Chondrocyte (in vitro differentiated cells): Measurements from ENCODE around the gene APBA3. TPM values are rescaled to one million over a fixed set of nuclear protein-coding genes. Genes with fewer than 3 reads are reported as not detected.
A peak's percentile ranks its signal among the peaks of the same experiment; 100 is the strongest.

Experiments used
- DNase-seq: peaks from one replicate; pipeline ENCODE4 v3.0.0; 2021; ENCODE audit warnings: mixed read lengths, low spot score
- H3K27ac Mint-ChIP-seq: one replicate; pipeline ENCODE4 v1.8.0; 2021; ENCODE audit warnings: mild to moderate bottlenecking, moderate library complexity, mixed read lengths; ENCODE audit not compliant: unreplicated experiment
- H3K27me3 Mint-ChIP-seq: 2 replicates; pipeline ENCODE4 v1.8.0; 2021; ENCODE audit warnings: low read depth, mixed read lengths
- H3K36me3 Mint-ChIP-seq: 2 replicates; pipeline ENCODE4 v1.8.0; 2021; ENCODE audit warnings: low read depth, mixed read lengths
- H3K4me1 Mint-ChIP-seq: 2 replicates; pipeline ENCODE4 v1.8.0; 2021; ENCODE audit warnings: low read depth, mild to moderate bottlenecking, mixed read lengths
- H3K4me3 Mint-ChIP-seq: one replicate; pipeline ENCODE4 v1.8.0; 2021; ENCODE audit warnings: mild to moderate bottlenecking, moderate library complexity, mixed read lengths; ENCODE audit not compliant: unreplicated experiment
- H3K9me3 Mint-ChIP-seq: 2 replicates; pipeline ENCODE4 v1.8.0; 2021; ENCODE audit warnings: low read depth, mixed read lengths
- total RNA-seq: library from RNA; stranded (reverse); gene quantifications from 3 replicates; pipeline ENCODE4 v1.2.1, GENCODE V29; 2021
- TF ChIP-seq, protein P1 (sequence below): fragments of 200-600 bp; sonication (generic); IDR thresholded peaks from 2 replicates; pipeline ENCODE4 v1.5.0; 2021; ENCODE audit warnings: antibody characterized with exemption, mild to moderate bottlenecking, moderate library complexity

Gene APBA3
- total RNA-seq, 1 donor from 2014 or later = 18.2 TPM

- TF ChIP-seq, protein P1, sequence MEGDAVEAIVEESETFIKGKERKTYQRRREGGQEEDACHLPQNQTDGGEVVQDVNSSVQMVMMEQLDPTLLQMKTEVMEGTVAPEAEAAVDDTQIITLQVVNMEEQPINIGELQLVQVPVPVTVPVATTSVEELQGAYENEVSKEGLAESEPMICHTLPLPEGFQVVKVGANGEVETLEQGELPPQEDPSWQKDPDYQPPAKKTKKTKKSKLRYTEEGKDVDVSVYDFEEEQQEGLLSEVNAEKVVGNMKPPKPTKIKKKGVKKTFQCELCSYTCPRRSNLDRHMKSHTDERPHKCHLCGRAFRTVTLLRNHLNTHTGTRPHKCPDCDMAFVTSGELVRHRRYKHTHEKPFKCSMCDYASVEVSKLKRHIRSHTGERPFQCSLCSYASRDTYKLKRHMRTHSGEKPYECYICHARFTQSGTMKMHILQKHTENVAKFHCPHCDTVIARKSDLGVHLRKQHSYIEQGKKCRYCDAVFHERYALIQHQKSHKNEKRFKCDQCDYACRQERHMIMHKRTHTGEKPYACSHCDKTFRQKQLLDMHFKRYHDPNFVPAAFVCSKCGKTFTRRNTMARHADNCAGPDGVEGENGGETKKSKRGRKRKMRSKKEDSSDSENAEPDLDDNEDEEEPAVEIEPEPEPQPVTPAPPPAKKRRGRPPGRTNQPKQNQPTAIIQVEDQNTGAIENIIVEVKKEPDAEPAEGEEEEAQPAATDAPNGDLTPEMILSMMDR = no peak
- DNase-seq = no peak
- H3K9me3 Mint-ChIP-seq = no peaks in the 10 kb centered on the region
- H3K27ac Mint-ChIP-seq = no peak overlapping the region
- no peaks in the 10 kb centered on the region for H3K36me3 Mint-ChIP-seq
- peaks cover 26% of the 10 kb centered on the region for H3K27me3 Mint-ChIP-seq
- peaks cover 7% of the 10 kb centered on the region for H3K4me1 Mint-ChIP-seq
- no peak overlapping the region for H3K4me3 Mint-ChIP-seq
These were observed 41.8 kb upstream of the APBA3 start for GRCh38 chr19:3803114-3803888.

DNA sequence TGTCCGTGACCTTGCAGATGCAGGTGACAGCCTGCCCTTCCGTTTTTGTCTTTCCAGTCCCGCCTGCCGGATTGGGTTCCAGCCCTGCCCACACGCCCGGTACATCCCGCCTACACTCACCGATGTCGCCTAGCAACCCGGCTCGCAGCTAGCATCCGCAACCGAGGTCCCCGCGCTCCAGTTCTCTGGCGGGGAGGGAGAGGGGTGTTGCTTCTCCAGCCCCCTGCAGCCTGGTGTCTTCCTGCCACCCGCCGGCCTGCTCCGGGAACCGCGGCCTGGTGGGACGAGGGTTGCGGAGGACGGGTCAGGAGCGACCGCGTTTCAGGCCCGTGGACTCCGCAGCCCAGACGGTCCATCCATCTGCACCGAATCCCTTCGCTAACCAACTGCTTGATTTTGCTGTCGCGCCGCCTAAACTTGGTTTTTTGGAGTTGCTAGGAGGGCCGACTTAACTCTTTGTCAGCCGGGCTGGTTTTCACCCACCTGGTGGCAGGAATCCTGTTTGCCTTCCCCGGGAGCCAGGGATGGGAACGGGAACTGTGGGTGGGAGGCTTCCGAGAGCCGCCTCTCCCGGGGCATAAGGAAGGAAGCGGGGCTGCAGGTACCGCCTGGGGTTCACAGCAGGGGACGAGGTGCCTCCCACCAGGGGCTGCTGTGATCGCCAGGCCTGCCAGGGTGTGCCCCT lies 40.1 kb upstream of the APBA3 start:
- TF ChIP-seq, protein P1 = peak; percentile 67
- peaks cover 4% of the 10 kb centered on the region for H3K9me3 Mint-ChIP-seq
- DNase-seq = no peak
- H3K4me1 Mint-ChIP-seq = peaks cover 7% of the 10 kb centered on the region
- H3K36me3 Mint-ChIP-seq = peaks cover 3% of the 10 kb centered on the region
- H3K27ac Mint-ChIP-seq = no peak overlapping the region
- H3K4me3 Mint-ChIP-seq = peak overlapping the region; percentile 38
- H3K27me3 Mint-ChIP-seq = peaks cover 31% of the 10 kb centered on the region

GRCh38 chr19:3800996-3801395 lies 39.5 kb upstream of the APBA3 start:
- peaks cover 32% of the 10 kb centered on the region for H3K27me3 Mint-ChIP-seq
- peaks cover 7% of the 10 kb centered on the region for H3K4me1 Mint-ChIP-seq
- no peak overlapping the region for H3K27ac Mint-ChIP-seq
- TF ChIP-seq, protein P1 = no peak
- peaks cover 6% of the 10 kb centered on the region for H3K9me3 Mint-ChIP-seq
- peaks cover 3% of the 10 kb centered on the region for H3K36me3 Mint-ChIP-seq
- no peak for DNase-seq
- H3K4me3 Mint-ChIP-seq = no peak overlapping the region

DNA sequence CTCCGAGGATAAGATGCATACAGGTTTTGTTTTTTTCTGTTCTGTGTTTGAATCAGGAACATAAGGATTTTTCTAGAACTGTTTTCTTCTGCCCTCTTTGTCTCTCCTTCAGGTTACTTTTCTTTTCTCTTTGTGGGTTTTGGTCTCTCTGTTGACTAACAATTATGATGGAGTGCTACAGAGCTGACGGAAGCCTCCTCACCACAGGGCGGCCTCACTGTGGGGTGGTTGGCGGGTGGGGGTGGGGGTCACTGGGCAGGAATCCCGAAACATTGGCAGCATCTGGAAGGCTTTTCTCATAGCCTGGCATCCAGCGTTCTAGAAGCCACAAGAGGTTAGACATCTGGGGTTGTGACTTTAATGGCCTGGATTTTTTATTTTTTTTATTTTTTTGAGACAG lies 36.6 kb upstream of the APBA3 start:
- peaks cover 7% of the 10 kb centered on the region for H3K4me1 Mint-ChIP-seq
- DNase-seq = no peak
- H3K36me3 Mint-ChIP-seq = peaks cover 3% of the 10 kb centered on the region
- TF ChIP-seq, protein P1 = no peak
- peaks cover 6% of the 10 kb centered on the region for H3K9me3 Mint-ChIP-seq
- no peak overlapping the region for H3K4me3 Mint-ChIP-seq
- H3K27me3 Mint-ChIP-seq = peaks cover 34% of the 10 kb centered on the region
- no peak overlapping the region for H3K27ac Mint-ChIP-seq

DNA sequence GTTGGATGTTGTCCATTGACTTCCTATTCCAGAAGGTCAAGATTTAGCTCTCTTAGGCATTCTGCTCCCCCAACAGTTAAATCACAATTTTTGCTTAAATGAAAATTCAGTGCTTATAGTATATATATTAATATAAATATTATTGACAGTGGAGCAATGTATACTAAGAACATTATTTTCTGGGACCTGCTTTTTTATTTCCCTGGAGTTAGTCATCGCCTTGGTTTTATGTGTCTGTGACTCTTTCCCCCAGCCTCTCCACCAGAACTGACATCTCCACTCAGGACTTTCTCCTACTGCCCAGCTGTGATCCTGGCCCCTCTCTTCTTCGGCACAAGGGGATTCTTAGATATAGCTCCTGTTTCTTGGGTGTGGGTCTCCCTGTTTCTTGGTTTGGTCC lies 34.9 kb upstream of the APBA3 start:
- H3K36me3 Mint-ChIP-seq = peaks cover 5% of the 10 kb centered on the region
- no peak overlapping the region for H3K27ac Mint-ChIP-seq
- peaks cover 9% of the 10 kb centered on the region for H3K9me3 Mint-ChIP-seq
- TF ChIP-seq, protein P1 = no peak
- H3K4me1 Mint-ChIP-seq = peaks cover 3% of the 10 kb centered on the region
- DNase-seq = no peak
- H3K27me3 Mint-ChIP-seq = peaks cover 26% of the 10 kb centered on the region
- no peak overlapping the region for H3K4me3 Mint-ChIP-seq
